Measurements from ENCODE around the gene LGALSL.

Gene LGALSL

DNA sequence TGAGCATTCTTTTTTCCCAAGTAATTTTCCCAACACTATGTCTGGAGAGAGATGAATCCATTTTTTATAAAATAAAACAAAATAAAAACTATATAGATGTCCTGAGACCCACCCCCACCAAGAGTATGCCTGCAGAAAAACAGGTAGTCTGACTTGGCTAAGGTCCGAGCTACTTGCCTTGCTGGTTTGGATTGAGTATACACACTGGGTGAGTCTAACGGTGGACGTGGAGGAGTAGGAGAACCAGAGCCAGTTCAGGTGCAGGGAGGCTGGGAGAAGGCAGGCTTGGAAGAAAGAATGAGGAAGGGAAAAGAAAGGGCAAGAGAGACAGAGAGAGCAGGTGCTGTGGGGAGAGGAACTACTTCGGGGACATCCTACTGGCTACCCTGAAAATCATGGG is 48.9 kb downstream of the LGALSL start:
- DNase-seq, result no peak

DNA sequence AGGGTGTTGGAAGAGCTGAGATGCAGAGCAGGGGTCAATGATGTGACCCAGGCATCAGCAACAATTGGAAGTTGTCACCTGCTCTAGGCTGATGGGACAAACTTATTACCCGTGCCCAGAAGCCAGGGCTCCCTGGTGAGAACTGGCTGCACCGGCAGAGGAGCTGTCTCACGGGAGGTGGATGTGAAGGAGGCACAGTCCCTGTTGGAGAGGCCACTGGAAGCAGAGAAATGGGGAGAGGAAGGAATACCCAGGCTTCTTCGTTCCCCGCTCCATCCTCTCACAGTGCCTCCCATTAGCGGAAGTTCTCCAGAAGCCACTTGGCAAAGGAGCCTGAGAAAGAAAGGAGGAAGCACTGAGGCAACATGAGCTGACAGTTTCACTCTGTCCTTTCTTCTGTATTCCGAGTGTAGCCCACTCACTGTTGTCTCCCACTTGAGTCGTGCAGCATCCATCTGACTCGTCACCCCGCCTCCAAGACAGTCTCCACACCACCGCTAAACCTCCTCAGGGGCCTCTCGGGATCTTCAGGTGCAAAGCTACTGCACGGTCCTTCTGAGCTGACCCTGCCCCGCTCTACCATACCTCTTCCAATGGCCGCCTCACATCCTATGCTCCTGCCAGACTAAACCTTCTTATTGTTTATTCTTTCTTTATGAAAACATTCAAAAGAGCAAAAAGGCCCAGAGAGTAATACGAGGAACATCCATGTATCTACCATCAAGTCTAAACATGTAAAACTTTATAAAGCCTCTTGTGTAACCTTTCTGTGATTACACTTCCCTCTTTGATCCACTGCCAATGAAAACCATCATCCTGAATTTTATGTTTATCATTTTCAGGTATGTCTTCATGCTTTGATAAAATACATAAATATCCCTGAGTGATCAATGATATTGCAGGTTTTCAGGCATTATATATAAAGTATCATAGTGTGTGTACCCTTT is 51.1 kb downstream of the LGALSL start:
- DNase-seq, result no peak

DNA sequence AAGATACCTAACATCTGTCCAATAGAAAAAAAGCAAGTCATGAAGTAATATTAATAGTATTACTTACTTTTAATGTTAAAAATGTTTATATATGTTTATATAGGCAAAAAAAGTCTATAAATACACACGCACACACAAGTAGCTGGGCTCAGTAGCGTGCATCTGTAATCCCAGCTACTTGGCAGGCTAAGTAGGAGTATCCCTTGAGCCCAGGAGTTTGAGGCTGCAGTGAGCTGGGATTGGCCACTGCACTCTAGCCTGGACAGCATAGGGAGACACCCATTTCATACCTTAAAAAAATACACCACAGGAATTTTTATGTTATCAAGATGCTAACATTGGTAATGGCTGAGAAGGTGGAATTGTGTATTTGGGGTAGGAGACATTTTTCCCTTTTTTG is 52.7 kb downstream of the LGALSL start:
- DNase-seq, result no peak
